ENCODE data around the gene LEMD1. TPM values are rescaled to one million over a fixed set of nuclear protein-coding genes. Genes with fewer than 3 reads are reported as not detected.

Gene LEMD1
- total and polyA plus RNA-seq, 2 donors, result not detected

DNA sequence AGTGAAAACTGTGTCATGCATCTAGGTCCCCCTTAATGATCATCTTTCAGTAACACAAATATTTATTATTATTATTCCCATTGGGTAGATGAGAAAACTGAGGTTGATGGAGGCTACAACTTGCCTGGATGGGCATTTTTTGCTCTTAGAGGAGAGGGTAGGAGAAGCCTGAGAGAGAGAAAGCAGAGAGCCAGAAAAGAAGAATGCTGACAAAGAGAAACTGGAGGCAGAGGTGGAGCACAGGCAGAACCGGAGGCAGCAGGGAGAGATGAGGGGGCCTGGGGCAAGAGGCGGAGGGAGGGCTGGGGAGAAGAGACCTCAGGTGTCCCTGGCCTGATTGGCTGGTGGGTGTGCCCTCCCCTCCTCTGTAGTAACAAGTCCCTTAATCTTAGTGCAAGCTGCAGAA lies 29.9 kb upstream of the LEMD1 start:
- H3K27ac ChIP-seq (ENCODE audit: low read depth), result no peak overlapping the region
- H3K36me3 ChIP-seq (ENCODE audit: insufficient read depth), result no peaks in the 10 kb centered on the region
- WGBS, result 52% methylated on average over 2 of the region's 2 CpGs
- no peak overlapping the region for H3K4me3 ChIP-seq (ENCODE audit: low read depth, low read length)
- no peaks in the 10 kb centered on the region for H3K4me1 ChIP-seq (ENCODE audit: insufficient read depth)
- no peak for DNase-seq (ENCODE audit: extremely low spot score)

DNA sequence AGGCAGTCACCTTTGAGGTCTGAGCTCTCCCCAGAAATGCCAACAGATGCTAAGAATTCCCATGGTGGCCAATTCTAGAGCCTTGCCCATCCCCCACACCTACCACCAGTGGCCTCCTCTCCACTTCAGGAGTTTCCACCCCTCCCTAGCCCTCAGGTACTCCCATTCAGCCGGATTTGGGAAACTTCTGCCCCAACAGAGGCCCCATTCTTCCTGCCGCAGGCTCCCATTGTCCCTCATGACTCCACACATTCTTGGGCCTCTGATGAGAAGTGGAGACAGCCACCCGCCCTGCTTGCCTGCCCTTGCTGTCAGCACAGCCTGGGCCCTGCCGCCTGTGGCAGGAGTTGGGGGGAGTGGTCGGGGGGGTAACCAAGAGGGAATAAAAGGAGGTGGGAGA lies 29.3 kb upstream of the LEMD1 start:
- WGBS, result 62% methylated on average over 5 of the region's 5 CpGs
- H3K27ac ChIP-seq (ENCODE audit: low read depth), result no peak overlapping the region
- no peak for DNase-seq (ENCODE audit: extremely low spot score)

DNA sequence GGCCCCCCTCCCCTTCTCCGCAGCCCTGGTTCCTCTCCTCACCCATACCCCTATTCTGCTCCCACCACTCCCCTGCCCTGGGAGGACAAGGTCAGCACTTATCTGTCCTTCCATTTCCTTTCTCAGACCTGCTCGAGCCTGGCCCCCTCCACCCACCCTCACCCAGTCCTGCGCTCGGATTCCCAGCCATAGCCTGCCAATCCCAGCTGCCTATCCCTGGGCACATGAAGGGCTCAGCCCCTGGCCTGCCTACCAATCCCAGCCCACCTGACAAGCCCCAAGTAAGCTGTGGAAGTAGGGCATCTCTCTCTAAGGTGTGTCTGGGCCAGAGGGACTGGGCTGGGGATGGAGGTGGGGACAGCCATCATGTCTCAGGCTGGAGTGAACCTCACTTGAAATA lies 28.6 kb upstream of the LEMD1 start:
- no peak for DNase-seq (ENCODE audit: extremely low spot score)
- WGBS, result 58% methylated on average over 4 of the region's 4 CpGs
- H3K4me3 ChIP-seq (ENCODE audit: low read depth, low read length), result no peak overlapping the region
- H3K36me3 ChIP-seq (ENCODE audit: insufficient read depth), result no peaks in the 10 kb centered on the region
- H3K4me1 ChIP-seq (ENCODE audit: insufficient read depth), result no peaks in the 10 kb centered on the region
- H3K27ac ChIP-seq (ENCODE audit: low read depth), result no peak overlapping the region

More for the DNA sequence above, 29.3 kb upstream of the LEMD1 start:
- no peaks in the 10 kb centered on the region for H3K4me1 ChIP-seq (ENCODE audit: insufficient read depth)
- H3K4me3 ChIP-seq (ENCODE audit: low read depth, low read length), result no peak overlapping the region
- H3K36me3 ChIP-seq (ENCODE audit: insufficient read depth), result no peaks in the 10 kb centered on the region

DNA sequence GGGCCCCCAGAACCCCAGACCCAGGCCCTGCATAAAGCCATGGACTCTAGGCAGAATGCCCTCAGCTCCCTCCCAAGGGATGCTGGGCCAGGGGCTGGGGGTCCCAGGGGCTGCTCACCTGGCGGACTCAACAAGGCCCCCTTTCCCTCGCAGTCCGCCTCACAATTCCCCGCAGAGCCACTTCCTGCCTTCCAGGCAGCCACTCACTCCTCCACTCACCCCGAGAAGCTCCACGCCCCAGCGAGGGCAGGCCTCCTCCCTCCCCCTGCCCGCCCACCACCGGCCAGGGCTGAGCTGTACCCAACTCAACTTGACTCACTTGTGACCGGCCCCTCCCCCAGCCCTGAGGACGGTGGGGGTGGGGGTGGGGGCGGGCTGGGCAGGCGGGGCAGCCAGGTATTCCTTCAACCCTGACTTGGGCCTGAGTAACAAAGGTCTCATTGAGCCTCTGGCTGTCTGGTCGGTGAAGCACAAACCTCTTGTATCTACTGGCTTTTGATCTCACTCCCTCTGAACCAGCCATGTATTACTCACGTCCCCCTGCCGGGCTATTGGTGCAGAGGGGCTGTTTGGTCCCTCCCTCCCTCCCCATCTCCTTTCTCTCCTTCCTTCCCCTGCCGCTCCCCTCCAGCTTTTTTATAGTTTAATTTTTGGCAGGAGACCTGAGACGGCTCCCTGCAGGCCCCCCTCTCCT lies 28.0 kb upstream of the LEMD1 start:
- 30% methylated on average over 18 of the region's 18 CpGs for WGBS
- Histone ChIP-seq H3K36me3 (ENCODE audit: insufficient read depth) (no peaks in the 10 kb centered on the region), H3K4me1 (ENCODE audit: insufficient read depth) (no peaks in the 10 kb centered on the region), H3K4me3 (ENCODE audit: low read depth, low read length) (no peak overlapping the region), H3K27ac (ENCODE audit: low read depth) (no peak overlapping the region)
- DNase-seq (ENCODE audit: extremely low spot score), result no peak

DNA sequence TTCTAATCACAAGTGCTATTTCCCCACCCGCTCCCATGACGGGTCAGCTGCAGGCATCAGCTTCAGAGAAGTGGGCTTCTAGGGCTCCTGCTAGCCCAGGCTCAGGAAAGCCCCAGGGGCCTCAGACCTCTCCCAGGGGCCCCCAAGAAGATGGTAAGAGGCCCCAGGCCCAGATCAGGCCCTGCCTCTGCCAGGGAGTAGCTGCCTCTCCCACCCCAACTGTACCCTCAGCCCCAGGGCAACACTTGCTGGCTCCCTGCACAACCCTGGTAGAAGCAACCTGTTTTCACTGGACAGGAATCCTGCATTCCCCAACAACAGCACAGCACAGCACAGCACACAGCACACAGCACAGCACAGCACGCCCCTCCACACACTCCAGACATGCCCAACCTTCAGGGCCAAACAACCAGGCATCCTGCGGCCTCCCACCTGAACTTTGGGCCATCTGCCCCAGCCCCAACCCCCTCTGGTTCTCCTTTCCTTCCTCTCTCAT lies 27.4 kb upstream of the LEMD1 start:
- DNase-seq (ENCODE audit: extremely low spot score), result no peak
- Histone ChIP-seq H3K27ac (ENCODE audit: low read depth) (no peak overlapping the region), H3K36me3 (ENCODE audit: insufficient read depth) (no peaks in the 10 kb centered on the region), H3K4me1 (ENCODE audit: insufficient read depth) (no peaks in the 10 kb centered on the region), H3K4me3 (ENCODE audit: low read depth, low read length) (no peak overlapping the region)
- 86% methylated on average over 4 of the region's 4 CpGs for WGBS

DNA sequence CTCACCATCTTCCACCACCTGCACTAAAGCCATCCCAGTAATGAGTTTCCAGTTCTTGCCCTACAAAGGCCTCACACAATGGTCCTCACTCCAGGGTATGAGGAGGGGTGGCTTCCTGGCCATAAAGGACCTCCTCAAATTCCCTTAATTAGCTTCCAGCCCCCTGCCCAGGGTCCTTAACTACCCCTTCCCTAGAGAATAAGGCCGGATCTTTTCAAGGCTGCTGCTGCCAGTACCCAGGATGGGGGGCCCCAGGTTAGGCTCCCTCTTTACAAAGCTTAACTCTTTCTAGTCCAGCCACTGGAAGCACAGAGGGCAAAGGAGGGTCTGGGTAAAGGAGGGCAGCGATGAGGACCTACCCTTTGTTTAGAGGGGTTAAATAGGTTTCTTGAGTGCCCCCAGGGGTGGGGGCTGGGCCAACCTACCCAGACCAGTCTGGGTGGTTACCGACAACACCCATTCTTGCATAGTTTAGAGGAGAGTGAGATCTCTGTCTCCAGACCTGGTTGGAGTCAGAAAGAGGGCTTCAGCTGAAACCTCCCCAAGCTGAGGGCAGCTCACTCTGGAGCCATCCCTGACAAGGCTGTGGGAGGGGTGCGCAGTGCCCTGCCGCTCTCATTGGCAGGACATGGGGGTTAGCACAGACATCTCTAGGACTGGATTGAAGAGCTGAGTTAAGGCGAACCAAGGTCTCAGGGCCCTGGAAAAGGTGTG lies 26.8 kb upstream of the LEMD1 start:
- no peaks in the 10 kb centered on the region for H3K4me1 ChIP-seq (ENCODE audit: insufficient read depth)
- H3K36me3 ChIP-seq (ENCODE audit: insufficient read depth), result no peaks in the 10 kb centered on the region
- DNase-seq (ENCODE audit: extremely low spot score), result no peak
- H3K4me3 ChIP-seq (ENCODE audit: low read depth, low read length), result no peak overlapping the region
- no peak overlapping the region for H3K27ac ChIP-seq (ENCODE audit: low read depth)
- WGBS, result 84% methylated on average over 6 of the region's 6 CpGs

DNA sequence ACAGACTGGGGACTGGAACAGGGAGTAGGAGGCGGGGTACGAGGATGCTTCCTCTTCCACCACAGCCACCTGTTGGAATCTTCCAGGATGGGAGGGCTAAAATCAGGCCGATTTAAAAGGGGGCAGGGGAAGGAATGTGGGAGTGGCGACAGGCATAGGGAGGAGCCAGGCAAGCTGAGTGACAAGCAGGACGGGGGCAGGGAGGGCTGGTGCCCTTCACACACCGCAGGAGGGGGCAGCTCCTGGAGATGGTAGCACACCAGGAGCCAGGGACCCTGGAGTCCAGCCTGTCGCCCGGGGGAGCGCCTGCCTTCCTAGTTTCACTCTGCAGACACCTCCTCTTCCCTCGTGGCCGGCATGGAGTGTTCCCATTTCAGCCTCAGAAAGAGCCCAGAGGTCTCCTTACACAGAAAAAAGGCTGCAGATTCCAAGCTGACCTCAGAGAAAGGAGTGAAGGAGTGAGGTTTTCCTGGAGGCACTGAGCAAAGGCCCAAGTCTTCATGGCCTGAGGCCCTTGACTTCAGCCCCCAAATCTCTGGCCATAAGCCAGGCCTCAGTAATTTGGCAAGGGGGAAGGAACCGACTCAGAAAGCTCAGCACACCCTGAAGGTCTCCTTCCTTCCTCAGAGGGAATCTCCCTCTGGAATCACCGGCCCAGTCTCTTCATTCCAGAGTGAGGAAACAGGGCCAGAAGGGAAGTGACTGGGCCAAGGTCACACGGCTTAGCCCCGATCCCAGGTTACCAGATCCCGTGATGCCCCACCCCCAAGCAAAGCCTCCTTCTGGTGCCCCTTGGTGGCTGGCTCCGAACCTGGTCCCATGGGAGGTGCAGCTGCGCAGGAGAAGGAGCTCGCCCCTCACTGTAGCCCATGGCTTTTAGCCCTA lies 25.8 kb upstream of the LEMD1 start:
- no peak overlapping the region for H3K4me3 ChIP-seq (ENCODE audit: low read depth, low read length)
- DNase-seq (ENCODE audit: extremely low spot score), result no peak
- no peaks in the 10 kb centered on the region for H3K36me3 ChIP-seq (ENCODE audit: insufficient read depth)
- no peaks in the 10 kb centered on the region for H3K4me1 ChIP-seq (ENCODE audit: insufficient read depth)
- WGBS, result 60% methylated on average over 19 of the region's 19 CpGs
- no peak overlapping the region for H3K27ac ChIP-seq (ENCODE audit: low read depth)

DNA sequence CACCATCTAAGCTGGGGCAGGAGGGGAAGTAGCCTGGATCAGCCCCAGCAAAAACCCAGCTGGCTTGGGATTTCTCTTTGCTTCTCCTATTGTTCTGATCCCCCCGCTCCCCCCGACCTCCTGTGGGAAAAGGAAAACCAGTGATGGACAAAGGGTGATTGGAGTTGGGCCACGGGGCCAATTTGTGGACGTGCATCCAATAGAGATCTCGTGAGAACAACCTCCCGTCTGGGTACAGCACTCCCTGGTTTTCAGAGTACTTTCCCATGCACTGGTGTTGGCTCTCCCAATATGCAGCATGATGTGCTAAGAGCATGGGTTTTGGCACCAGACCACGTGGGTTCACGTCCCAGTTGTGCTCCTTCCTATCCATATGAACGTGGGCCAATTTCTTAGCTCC lies 25.0 kb upstream of the LEMD1 start:
- no peak overlapping the region for H3K4me3 ChIP-seq (ENCODE audit: low read depth, low read length)
- no peaks in the 10 kb centered on the region for H3K4me1 ChIP-seq (ENCODE audit: insufficient read depth)
- WGBS, result 67% methylated on average over 9 of the region's 9 CpGs
- no peaks in the 10 kb centered on the region for H3K36me3 ChIP-seq (ENCODE audit: insufficient read depth)
- no peak overlapping the region for H3K27ac ChIP-seq (ENCODE audit: low read depth)
- DNase-seq (ENCODE audit: extremely low spot score), result no peak

DNA sequence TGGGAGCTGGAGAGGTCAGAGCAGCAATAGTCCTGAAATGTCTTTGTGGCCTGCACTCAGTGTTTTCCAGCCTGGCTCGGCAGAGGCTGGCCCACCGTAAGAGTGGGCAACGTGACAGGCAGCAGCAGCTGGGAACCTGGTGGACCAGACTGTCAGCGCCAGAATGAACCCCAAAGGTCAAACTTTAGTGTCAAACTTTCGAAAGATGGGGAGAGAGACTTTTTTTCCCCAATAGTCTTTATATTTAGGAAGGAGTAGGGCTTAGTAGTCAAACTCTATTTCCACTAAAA lies 23.7 kb upstream of the LEMD1 start:
- no peak overlapping the region for H3K27ac ChIP-seq (ENCODE audit: low read depth)
- DNase-seq (ENCODE audit: extremely low spot score), result no peak
- H3K4me3 ChIP-seq (ENCODE audit: low read depth, low read length), result no peak overlapping the region
- H3K4me1 ChIP-seq (ENCODE audit: insufficient read depth), result no peaks in the 10 kb centered on the region
- WGBS, result 72% methylated on average over 5 of the region's 5 CpGs
- no peaks in the 10 kb centered on the region for H3K36me3 ChIP-seq (ENCODE audit: insufficient read depth)

DNA sequence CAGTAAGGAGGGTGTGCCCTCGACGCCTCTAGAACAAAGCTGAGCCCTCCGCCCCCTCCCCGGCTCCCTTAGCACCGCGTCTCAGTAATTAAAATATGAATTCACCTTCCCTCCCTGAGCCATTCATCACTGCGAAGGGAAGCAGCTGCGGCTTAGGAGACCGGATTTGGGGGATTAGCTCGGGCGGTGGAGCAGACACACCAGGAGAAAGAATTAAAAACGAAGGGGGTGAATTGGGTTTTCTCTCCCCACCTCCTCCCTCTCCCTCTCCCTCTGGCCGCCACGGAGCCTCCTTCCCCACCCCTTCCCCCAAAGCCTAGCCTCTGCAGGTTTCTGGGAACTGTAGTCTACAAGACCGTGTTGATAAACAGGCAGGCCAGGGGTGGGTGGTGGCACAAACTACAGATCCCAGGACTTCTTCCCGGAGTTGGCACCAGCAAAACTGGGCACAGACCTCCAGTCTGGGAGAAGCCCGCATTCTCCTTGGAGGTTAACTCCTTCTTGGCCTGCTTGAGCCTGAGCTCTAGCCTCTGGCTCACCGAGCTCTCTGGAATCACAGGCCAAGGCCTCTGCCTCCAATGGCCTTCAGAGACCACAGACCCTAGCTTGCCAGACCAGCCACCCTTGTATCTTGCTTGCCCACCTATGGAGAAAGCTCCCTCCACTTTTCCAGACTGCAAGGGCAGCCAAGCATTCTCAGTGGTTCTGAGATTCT lies 23.2 kb upstream of the LEMD1 start:
- Histone ChIP-seq H3K4me3 (ENCODE audit: low read depth, low read length) (no peak overlapping the region), H3K36me3 (ENCODE audit: insufficient read depth) (no peaks in the 10 kb centered on the region), H3K4me1 (ENCODE audit: insufficient read depth) (no peaks in the 10 kb centered on the region), H3K27ac (ENCODE audit: low read depth) (no peak overlapping the region)
- DNase-seq (ENCODE audit: extremely low spot score), result no peak
- WGBS, result 20% methylated on average over 18 of the region's 18 CpGs

DNA sequence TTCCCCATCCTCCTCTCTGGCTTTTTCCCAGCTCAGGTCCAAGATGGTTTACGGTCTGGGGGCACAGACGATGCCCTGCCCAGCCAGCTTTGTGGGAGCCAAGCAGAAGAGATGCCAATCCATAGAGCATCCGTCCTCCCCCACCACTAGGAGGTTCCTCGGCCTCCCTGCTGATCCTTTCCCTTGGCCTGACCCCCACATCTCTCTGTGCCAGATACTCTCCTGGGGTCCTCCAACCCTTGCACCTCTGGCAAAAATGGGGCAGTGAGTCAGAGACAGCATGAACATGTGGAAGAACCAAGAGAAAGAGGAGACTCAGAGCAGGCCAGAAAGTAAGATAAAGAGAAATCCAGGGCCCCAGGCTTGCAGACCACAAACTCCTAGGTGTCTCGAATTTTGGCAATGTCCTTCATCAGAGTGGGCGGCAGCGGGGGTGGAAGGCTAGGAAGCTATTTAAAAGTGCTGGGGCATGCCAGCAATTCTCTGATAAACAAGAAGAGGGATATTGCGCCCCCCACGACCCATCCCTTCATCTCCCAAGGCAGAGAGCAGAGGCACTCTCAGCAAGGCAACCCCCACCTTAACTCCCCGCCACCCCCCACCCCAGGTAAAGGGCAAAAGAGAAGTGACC lies 22.6 kb upstream of the LEMD1 start:
- Histone ChIP-seq H3K4me1 (ENCODE audit: insufficient read depth) (no peaks in the 10 kb centered on the region), H3K4me3 (ENCODE audit: low read depth, low read length) (no peak overlapping the region), H3K27ac (ENCODE audit: low read depth) (no peak overlapping the region), H3K36me3 (ENCODE audit: insufficient read depth) (no peaks in the 10 kb centered on the region)
- DNase-seq (ENCODE audit: extremely low spot score), result no peak
- 47% methylated on average over 10 of the region's 10 CpGs for WGBS

DNA sequence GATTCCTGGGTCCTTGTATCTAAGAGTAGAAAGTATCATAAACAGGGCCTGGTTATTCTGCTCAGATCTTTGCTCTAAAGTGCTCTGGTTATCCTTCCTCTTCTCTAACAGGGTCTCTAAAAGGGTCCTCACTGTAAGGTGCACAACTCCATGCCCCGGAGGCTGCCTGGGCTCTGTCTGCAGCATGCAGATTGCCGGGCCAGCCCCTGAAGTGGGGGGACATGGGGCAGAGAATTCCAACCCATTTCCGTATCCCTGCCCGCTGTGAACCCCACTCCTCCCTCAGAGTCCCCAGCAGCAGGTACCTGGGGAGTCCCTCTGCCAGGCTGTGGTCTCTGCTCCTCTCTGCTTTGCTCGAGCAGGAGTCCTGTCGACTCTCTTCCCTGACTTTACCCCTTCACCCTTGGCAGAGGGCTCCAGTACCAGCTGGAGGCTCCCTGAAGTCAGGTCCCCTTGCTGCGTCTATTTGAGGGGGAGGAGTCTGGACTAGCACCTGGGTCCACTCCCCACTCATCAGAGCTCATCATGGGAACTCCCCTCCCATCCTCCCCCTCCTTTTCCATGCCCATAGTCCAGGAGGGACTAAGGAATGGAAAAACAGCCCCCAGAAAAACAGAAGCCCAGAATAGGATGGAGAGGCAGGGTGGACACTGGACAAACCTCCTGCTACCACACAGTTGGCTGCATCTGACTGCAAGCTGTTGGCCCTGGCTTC lies 21.9 kb upstream of the LEMD1 start:
- H3K36me3 ChIP-seq (ENCODE audit: insufficient read depth), result no peaks in the 10 kb centered on the region
- no peaks in the 10 kb centered on the region for H3K4me1 ChIP-seq (ENCODE audit: insufficient read depth)
- DNase-seq (ENCODE audit: extremely low spot score), result no peak
- no peak overlapping the region for H3K4me3 ChIP-seq (ENCODE audit: low read depth, low read length)
- WGBS, result 90% methylated on average over 7 of the region's 7 CpGs
- no peak overlapping the region for H3K27ac ChIP-seq (ENCODE audit: low read depth)

Measured in urinary bladder (tissue), 4 donors.